ENCODE results near the gene PNMA5.

DNA sequence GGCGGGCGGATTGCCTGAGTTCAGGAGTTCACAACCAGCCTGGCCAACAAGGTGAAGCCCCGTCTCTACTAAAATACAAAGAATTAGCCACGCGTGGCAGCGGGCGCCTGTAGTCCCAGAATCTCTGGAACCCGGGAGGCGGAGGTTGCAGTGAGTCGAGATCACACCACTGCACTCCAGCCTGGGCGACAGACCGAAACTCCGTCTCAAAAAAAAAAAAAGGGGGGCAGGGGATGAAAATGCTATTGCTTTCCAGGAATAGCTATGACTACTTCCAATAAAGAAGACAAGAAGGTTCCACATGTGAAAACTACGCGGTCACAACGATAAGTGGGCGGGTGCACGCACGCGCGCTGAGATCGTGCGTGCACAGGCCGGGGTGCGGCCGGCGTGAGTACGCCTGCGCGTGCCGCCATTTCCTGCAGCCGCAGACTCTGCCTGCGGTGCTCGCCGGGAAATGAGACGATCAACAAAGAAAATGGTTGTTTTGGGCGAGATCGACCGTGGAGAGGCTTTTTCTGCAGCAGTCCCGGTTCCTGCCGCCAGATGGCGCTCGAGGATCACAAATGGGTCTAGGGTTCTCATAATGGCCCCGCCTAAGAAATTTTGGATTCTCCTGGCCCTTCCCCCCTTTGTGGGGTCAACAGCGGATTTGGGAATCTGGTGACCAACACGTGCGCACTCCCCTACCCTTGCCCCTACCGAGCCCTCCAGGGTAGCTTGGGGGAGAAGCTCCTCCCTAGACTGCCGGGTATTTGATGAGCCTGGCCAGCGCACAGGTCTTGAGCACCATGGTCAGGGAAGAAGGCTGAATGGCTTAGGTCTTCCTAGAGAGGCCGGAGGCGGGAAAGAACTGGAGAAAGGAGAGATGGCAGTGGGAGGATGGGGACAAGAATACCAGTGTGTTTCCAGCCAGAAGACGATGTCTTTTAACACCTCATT is 35.1 kb downstream of the PNMA5 start:
- TF ChIP-seq CTCF (IDR thresholded peaks at IDR 0.05): peak; percentile 72 to 89 (median 88)
- TF ChIP-seq POLR2A (IDR thresholded peaks at IDR 0.05): no peak
- no peak for TF ChIP-seq EP300 (IDR thresholded peaks at IDR 0.05; ENCODE audit: low read depth)
- TF ChIP-seq POLR2AphosphoS5 (IDR thresholded peaks at IDR 0.05): peak in 1 of 3 donors; percentile 39
